Gastroesophageal sphincter (tissue), 4 donors: ENCODE measurements around the gene HNRNPUL1. TPM values are rescaled to one million over a fixed set of nuclear protein-coding genes. Genes with fewer than 3 reads are reported as not detected.

Experiments
- ATAC-seq: fragments of 150-250 bp; one replicate; pipeline ENCODE4 v1.9.1; 2016; ENCODE audit warnings: mild to moderate bottlenecking, moderate library complexity
- H3K27ac ChIP-seq, 4 donors: fragments of 200-600 bp; sonication (generic) in 3 of 4; 1 replicate in 3 of 4; 2 replicates in 1 of 4; pipeline ENCODE4 v1.5.1; 2016 to 2019
- H3K27me3 ChIP-seq: fragments of 200-600 bp; sonication (generic); one replicate; pipeline ENCODE4 v1.5.1; 2019
- H3K36me3 ChIP-seq, 2 donors: fragments of 200-600 bp; sonication (generic); one replicate each; pipeline ENCODE4 v1.5.1; 2019; ENCODE audit warnings: control low read depth in 1 of 2
- H3K4me1 ChIP-seq, 3 donors: fragments of 200-600 bp; sonication (generic); 1 replicate in 2 of 3; 2 replicates in 1 of 3; pipeline ENCODE4 v1.5.1; 2016 to 2019; ENCODE audit warnings: control low read depth in 2 of 3
- H3K4me3 ChIP-seq, 2 donors: fragments of 200-600 bp; sonication (generic); one replicate each; pipeline ENCODE4 v1.5.1; 2019; ENCODE audit warnings: mild to moderate bottlenecking in 1 of 2, moderate library complexity in 1 of 2
- H3K9me3 ChIP-seq, 3 donors: fragments of 200-600 bp; sonication (generic); one replicate each; pipeline ENCODE4 v1.5.1; 2017 to 2019; ENCODE audit warnings: control low read depth in 2 of 3
- EP300 ChIP-seq: sonication (generic); formaldehyde crosslinking; IDR thresholded peaks from one replicate; pipeline ENCODE4 v1.6.1; 2017; ENCODE audit warnings: antibody characterized with exemption, mild to moderate bottlenecking
- POLR2A ChIP-seq, 2 donors: fragments of 450-650 bp; IDR thresholded peaks; one replicate each; pipeline ENCODE4 v1.6.1; 2017; ENCODE audit warnings: antibody characterized with exemption in 2 of 2, mild to moderate bottlenecking in 2 of 2, moderate library complexity in 1 of 2
- POLR2AphosphoS5 ChIP-seq: sonication (generic); formaldehyde crosslinking; IDR thresholded peaks from one replicate; pipeline ENCODE4 v1.6.1; 2017; ENCODE audit warnings: antibody characterized with exemption
- WGBS, 2 donors: methylation state at CpG; one replicate each; pipeline ENCODE4 v1.1.5; 2018; ENCODE audit warnings: low coverage in 1 of 2; 5-methylcytosine and 5-hydroxymethylcytosine counted together
- total RNA-seq, 4 donors: library from RNA; depleted of rRNA; stranded (reverse); fragments of >200 nt; gene quantifications; one replicate each; pipeline ENCODE4 v1.1.0, GENCODE V29; 2016
- TF ChIP-seq, protein P1 (sequence below), 4 experiments: fragments of 200-600 bp in 2 of 4; fragments of 450-650 bp in 2 of 4; sonication (generic) in 1 of 4; IDR thresholded peaks; one replicate each; pipeline ENCODE4 v1.5.1; 2017 to 2019; ENCODE audit warnings: antibody characterized with exemption in 4 of 4, mild to moderate bottlenecking in 2 of 4, moderate library complexity in 2 of 4

HNRNPUL1 gene
- total RNA-seq, 4 donors from 2014 or later = 142 to 204 (median 160) TPM

DNA sequence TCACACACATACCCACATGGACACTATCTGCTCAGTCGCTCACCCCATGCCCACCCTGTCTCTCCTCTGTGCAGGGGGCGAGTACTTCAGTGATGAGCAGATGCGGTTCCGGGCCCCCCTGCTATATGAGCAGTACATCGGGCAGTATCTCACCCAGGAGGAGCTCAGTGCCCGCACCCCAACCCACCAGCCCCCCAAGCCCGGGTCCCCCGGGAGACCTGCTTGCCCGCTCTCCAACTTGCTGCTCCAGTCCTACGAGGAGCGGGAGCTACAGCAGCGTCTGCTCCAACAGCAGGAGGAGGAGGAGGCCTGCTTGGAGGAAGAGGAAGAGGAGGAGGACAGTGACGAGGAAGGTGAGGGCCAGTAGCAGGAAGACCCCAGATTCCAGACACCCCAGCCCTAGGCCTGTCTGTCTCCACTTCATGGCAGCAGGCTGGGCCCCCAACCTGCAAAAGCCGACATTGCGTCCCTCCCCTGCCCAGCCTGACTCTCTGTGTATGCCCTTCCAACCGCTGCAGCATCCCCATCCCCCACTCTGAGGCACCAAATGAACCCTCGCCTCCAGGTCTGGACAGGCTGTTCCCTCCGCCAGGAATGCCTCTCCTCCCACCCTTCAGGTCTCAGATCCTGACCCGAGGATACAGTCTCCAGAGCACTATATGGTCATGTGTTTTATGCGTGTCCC lies 55.5 kb downstream of the HNRNPUL1 start:
- Histone ChIP-seq H3K9me3 (no peaks in the 10 kb centered on the region), H3K4me3 (no peak overlapping the region), H3K27me3 (no peaks in the 10 kb centered on the region), H3K27ac (no peak overlapping the region), H3K36me3 (peaks cover 0 to 77% of the 10 kb centered on the region in 2 donors), H3K4me1 (peaks cover 0 to 36% (median 29%) of the 10 kb centered on the region in 3 donors)
- WGBS, 2 donors = 76 to 82% methylated on average over 2 to 5 of the region's 20 CpGs
- TF ChIP-seq, protein P1, sequence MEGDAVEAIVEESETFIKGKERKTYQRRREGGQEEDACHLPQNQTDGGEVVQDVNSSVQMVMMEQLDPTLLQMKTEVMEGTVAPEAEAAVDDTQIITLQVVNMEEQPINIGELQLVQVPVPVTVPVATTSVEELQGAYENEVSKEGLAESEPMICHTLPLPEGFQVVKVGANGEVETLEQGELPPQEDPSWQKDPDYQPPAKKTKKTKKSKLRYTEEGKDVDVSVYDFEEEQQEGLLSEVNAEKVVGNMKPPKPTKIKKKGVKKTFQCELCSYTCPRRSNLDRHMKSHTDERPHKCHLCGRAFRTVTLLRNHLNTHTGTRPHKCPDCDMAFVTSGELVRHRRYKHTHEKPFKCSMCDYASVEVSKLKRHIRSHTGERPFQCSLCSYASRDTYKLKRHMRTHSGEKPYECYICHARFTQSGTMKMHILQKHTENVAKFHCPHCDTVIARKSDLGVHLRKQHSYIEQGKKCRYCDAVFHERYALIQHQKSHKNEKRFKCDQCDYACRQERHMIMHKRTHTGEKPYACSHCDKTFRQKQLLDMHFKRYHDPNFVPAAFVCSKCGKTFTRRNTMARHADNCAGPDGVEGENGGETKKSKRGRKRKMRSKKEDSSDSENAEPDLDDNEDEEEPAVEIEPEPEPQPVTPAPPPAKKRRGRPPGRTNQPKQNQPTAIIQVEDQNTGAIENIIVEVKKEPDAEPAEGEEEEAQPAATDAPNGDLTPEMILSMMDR (IDR thresholded peaks at IDR 0.05) = no peak
- TF ChIP-seq EP300 = no peak
- no peak for TF ChIP-seq POLR2A (IDR thresholded peaks at IDR 0.05)
- TF ChIP-seq POLR2AphosphoS5 = no peak
- ATAC-seq = no peak

DNA sequence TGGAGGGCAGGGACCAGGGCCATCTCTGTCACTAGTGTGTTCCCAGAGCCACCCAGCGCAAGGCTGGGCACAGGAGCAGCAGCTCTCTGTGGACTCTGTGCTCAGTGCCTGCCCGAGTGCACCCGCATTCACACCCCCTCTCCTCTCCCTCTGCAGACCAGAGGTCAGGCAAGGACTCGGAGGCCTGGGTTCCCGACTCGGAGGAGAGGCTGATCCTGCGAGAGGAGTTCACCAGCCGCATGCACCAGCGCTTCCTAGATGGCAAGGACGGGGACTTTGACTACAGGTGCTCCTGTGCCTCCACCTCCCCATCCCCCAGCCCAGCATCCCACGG lies 56.0 kb downstream of the HNRNPUL1 start:
- Histone ChIP-seq H3K9me3 (no peaks in the 10 kb centered on the region), H3K4me1 (peaks cover 2 to 41% (median 35%) of the 10 kb centered on the region in 3 donors), H3K27me3 (no peaks in the 10 kb centered on the region), H3K4me3 (no peak overlapping the region), H3K36me3 (peaks cover 0 to 72% of the 10 kb centered on the region in 2 donors), H3K27ac (no peak overlapping the region)
- WGBS, 2 donors = no CpG with 5 or more reads among the region's 11 CpGs
- no peak for ATAC-seq
- no peak for TF ChIP-seq POLR2AphosphoS5
- TF ChIP-seq, protein P1 (IDR thresholded peaks at IDR 0.05) = no peak
- no peak for TF ChIP-seq POLR2A (IDR thresholded peaks at IDR 0.05)
- TF ChIP-seq EP300 = no peak

DNA sequence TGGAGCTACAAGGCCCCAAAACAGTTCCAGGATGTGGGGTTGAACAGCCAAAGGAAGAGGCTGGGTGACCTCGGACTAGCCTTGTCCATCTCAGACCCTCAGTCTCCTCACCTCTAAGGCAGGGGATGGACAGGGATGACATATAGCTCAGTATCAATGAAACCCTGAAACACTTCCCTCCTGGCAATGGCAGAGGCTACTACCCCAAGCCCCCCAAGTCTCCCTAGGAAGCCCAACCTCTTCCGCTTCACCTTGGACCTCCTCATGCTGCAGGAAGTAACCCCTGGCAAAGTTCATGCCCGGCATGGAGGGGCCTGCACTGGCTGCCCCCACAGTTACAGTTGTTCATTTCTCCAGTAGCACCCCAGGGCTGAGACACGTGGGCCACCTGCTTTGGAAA lies 56.4 kb downstream of the HNRNPUL1 start:
- H3K27ac ChIP-seq = no peak overlapping the region
- H3K4me1 ChIP-seq = peaks cover 2 to 46% (median 39%) of the 10 kb centered on the region in 3 donors
- H3K9me3 ChIP-seq = no peaks in the 10 kb centered on the region
- 63% methylated on average over 3 of the region's 4 CpGs; no CpG with 5 or more reads in 1 of the 2 donors for WGBS, 2 donors
- TF ChIP-seq POLR2A (IDR thresholded peaks at IDR 0.05) (no peak), EP300 (no peak), POLR2AphosphoS5 (no peak)
- TF ChIP-seq, protein P1 (IDR thresholded peaks at IDR 0.05) = no peak
- H3K36me3 ChIP-seq = peaks cover 0 to 68% of the 10 kb centered on the region in 2 donors
- H3K27me3 ChIP-seq = no peaks in the 10 kb centered on the region
- no peak for ATAC-seq
- no peak overlapping the region for H3K4me3 ChIP-seq

DNA sequence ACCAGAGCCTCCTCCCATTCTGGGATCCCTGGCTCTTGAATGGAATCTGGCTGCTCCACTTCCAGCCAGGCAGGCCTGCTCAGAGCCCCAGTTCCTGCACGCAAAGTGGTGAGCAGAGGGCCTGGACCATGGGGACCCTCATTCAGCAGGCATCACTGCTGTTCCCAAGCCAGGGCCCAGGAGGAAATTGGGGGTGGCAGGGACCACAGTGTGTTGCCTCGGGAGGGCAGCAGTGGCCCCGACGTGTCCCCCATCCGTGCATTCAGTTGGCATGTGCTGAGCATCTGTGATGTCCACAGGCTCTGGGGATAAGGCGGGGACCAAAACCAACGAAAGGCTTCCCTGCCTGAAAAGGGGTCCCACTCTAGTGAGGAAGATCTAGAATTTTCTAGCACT lies 57.0 kb downstream of the HNRNPUL1 start:
- peaks cover 2 to 52% (median 45%) of the 10 kb centered on the region in 3 donors for H3K4me1 ChIP-seq
- no peak for TF ChIP-seq POLR2A (IDR thresholded peaks at IDR 0.05)
- no peak for TF ChIP-seq EP300
- TF ChIP-seq, protein P1 (IDR thresholded peaks at IDR 0.05) = no peak
- TF ChIP-seq POLR2AphosphoS5 = no peak
- WGBS, 2 donors = no CpG with 5 or more reads among the region's 7 CpGs
- no peak overlapping the region for H3K4me3 ChIP-seq
- peak overlapping the region in 3 of 4 donors; percentile 84 to 90 (median 86) for H3K27ac ChIP-seq
- H3K27me3 ChIP-seq = no peaks in the 10 kb centered on the region
- no peak for ATAC-seq
- peaks cover 0 to 61% of the 10 kb centered on the region in 2 donors for H3K36me3 ChIP-seq
- H3K9me3 ChIP-seq = no peaks in the 10 kb centered on the region

DNA sequence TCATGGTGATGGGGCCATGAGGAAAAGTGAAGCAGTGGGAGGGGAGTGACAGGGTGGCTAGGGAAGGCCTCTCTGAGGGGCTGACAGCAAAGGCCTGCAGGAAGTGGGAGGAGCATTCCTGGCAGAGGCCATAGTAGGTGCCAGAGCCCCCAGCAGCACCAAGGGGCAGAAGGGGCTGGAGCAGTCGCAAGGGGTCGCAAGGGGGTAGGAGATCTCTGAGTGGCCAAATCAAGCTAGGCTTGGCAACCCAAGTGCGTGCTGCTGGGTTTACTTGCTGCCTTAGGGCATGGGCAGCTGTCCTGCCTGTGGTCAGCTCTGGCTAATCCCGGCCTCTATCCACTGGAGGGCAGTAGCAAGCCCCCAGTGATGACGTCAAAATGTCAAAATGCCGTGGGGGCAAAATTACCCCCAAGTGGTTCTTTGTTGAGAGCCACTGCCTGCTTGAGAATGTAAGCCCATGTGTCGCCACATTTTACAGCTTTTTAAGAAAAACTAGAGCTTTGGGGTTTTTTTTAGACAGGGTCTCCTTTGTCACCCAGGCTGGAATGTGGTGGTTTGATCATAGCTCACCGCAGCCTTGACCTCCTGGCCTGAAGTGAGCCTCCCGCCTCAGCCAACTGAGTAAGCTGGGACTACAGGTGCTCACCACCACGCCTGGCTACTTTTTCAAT lies 57.6 kb downstream of the HNRNPUL1 start:
- no peak for ATAC-seq
- Histone ChIP-seq H3K36me3 (peaks cover 0 to 56% of the 10 kb centered on the region in 2 donors), H3K4me1 (peaks cover 2 to 57% (median 49%) of the 10 kb centered on the region in 3 donors), H3K27me3 (no peaks in the 10 kb centered on the region), H3K27ac (peak overlapping the region in 3 of 4 donors; percentile 84 to 90 (median 86)), H3K9me3 (no peaks in the 10 kb centered on the region), H3K4me3 (no peak overlapping the region)
- TF ChIP-seq, protein P1 (IDR thresholded peaks at IDR 0.05) = peak in 3 of 4 experiments; percentile 67 to 76 (median 76)
- TF ChIP-seq POLR2A (IDR thresholded peaks at IDR 0.05) = no peak
- 49 to 70% methylated on average over 2 to 5 of the region's 10 CpGs for WGBS, 2 donors
